ENCODE results near the gene SIGLEC15.
A peak's percentile ranks its signal among the peaks of the same experiment; 100 is the strongest.

Gene SIGLEC15

GRCh38 chr18:45864081-45864480 lies 38.6 kb downstream of the SIGLEC15 start:
- no peak overlapping the region for H3K4me3 ChIP-seq (ENCODE audit: low read depth, low read length)

GRCh38 chr18:45865466-45865865 lies 40.0 kb downstream of the SIGLEC15 start:
- TF ChIP-seq CTCF (IDR thresholded peaks at IDR 0.05; ENCODE audit: insufficient read depth, low read depth, low read length, missing control alignments): no peak
- DNase-seq (ENCODE audit: low read depth): no peak
- no peak overlapping the region for H3K4me3 ChIP-seq (ENCODE audit: low read depth, low read length)

More at GRCh38 chr18:45864081-45864480, 38.6 kb downstream of the SIGLEC15 start:
- TF ChIP-seq CTCF (IDR thresholded peaks at IDR 0.05; ENCODE audit: insufficient read depth, low read depth, low read length, missing control alignments): no peak
- no peak for DNase-seq (ENCODE audit: low read depth)

GRCh38 chr18:45870419-45870818 lies 44.9 kb downstream of the SIGLEC15 start:
- no peak for DNase-seq (ENCODE audit: low read depth)
- no peak overlapping the region for H3K4me3 ChIP-seq (ENCODE audit: low read depth, low read length)
- no peak for TF ChIP-seq CTCF (IDR thresholded peaks at IDR 0.05; ENCODE audit: insufficient read depth, low read depth, low read length, missing control alignments)

- no peak for DNase-seq (ENCODE audit: low read depth)
These were observed 46.1 kb downstream of the SIGLEC15 start for GRCh38 chr18:45871431-45872084.

GRCh38 chr18:45874491-45875184 lies 49.2 kb downstream of the SIGLEC15 start:
- peak; percentile 89 for DNase-seq (ENCODE audit: low read depth)
- TF ChIP-seq CTCF (IDR thresholded peaks at IDR 0.05; ENCODE audit: insufficient read depth, low read depth, low read length, missing control alignments): no peak
- no peak overlapping the region for H3K4me3 ChIP-seq (ENCODE audit: low read depth, low read length)

More at GRCh38 chr18:45871431-45872084, 46.1 kb downstream of the SIGLEC15 start:
- TF ChIP-seq CTCF (IDR thresholded peaks at IDR 0.05; ENCODE audit: insufficient read depth, low read depth, low read length, missing control alignments): no peak
- no peak overlapping the region for H3K4me3 ChIP-seq (ENCODE audit: low read depth, low read length)

- peak; percentile 13 for DNase-seq (ENCODE audit: low read depth)
- H3K4me3 ChIP-seq (ENCODE audit: low read depth, low read length): no peak overlapping the region
- no peak for TF ChIP-seq CTCF (IDR thresholded peaks at IDR 0.05; ENCODE audit: insufficient read depth, low read depth, low read length, missing control alignments)
These were observed 50.7 kb downstream of the SIGLEC15 start for GRCh38 chr18:45876161-45876560.

Measured in GM12865 (cell line).